Epithelial cell of prostate (primary cell): ENCODE results near the gene TMEM45B.
A peak's percentile ranks its signal among the peaks of the same experiment; 100 is the strongest.
"Not testable (repeated sequence)": the region's sequence is repeated elsewhere in the genome, so short reads cannot be mapped to it uniquely, and the experiment has no call there.

ENCODE experiments used
- DNase-seq: peaks from one replicate; pipeline ENCODE4 v3.0.0-alpha.2; 2011; ENCODE audit warnings: low read depth, low spot score
- H3K27ac ChIP-seq: fragments of 450-650 bp; 2 replicates; pipeline ENCODE4 v1.5.1; 2017; ENCODE audit warnings: mild to moderate bottlenecking

Gene TMEM45B

GRCh38 chr11:129804012-129804411 is 11.6 kb upstream of the TMEM45B start:
- DNase-seq = no peak
- H3K27ac ChIP-seq = peak overlapping the region; percentile 12

DNA sequence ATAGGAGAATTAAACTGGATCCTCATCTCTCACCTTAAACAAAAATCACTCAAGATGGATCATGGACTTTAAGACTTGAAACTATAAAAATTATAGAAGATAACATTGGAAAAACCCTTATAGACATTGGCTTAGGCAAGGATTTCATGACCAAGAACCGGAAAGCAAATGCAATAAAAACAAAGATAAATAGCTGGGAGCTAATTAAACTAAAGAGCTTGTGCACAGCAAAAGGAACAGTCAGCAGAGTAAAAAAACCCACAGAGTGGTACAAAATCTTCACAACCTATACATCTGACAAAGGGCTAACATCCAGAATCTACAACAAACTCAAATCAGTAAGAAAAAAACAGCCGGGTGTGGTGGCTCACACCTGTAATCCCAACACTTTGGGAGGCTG is 7.4 kb upstream of the TMEM45B start:
- not testable (repeated sequence) for DNase-seq, H3K27ac ChIP-seq

- no peak for DNase-seq
- no peak overlapping the region for H3K27ac ChIP-seq
These were observed 2.3 kb upstream of the TMEM45B start for GRCh38 chr11:129813231-129813791.

DNA sequence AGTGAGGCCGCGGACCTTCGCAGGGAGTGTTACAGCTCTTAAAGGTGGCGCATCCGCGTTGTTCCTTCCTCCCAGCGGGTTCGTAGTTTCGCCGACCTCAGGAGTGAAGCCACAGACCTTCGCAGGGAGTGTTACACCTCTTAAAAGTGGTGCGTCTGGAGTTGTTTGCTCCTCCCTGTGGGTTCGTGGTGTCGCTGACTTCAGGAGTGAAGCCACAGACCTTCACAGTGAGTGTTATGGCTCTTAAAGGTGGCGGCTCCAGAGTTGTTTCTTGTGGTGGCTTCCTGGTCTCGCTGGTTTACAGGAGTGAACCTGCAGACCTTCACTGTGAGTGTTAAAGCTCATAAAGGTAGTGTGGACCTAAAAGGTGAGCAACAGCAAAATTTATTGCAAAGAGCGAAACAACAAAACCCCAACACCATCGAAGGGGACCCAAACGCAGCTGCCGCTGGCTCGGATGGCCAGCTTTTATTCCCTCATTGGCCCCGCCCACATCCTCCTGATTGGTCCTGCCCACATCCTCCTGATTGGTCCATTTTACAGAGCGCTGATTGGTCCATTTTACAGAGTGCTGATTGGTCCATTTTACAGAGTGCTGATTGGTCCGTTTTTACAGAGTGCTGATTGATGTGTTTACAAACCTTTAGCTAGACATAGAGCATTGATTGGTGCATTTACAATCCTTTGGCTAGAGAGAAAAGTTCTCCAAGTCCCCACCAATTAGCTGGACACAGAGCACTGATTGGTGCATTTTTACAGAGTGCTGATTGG is 1.2 kb upstream of the TMEM45B start:
- no peak overlapping the region for H3K27ac ChIP-seq
- no peak for DNase-seq

- DNase-seq = no peak
- H3K27ac ChIP-seq = peak overlapping the region; percentile 99
These were observed 1.9 kb downstream of the TMEM45B start for GRCh38 chr11:129817534-129818051.

GRCh38 chr11:129818236-129818635 is 2.6 kb downstream of the TMEM45B start:
- peak overlapping the region; percentile 99 for H3K27ac ChIP-seq
- not testable (repeated sequence) for DNase-seq

GRCh38 chr11:129819237-129819636 is 3.6 kb downstream of the TMEM45B start:
- DNase-seq = no peak

DNA sequence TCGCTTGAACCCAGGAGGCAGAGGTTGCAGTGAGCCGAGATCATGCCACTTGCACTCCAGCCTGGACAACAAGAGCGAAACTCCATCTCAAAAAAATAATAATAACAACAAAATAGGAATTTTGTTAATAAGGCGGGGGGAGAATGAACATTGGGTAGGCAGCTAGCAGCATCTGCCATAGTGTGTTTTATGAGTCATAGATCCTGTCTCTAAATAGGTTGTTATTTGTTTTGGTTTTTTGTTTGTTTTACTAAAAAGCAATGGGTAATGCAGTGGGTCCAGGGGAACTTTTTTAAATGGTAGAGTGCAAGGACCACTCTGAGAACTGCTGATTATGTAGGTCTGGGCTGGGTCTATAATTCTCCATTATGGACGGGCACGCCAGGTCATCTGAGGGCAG is 4.6 kb downstream of the TMEM45B start:
- not testable (repeated sequence) for DNase-seq
- H3K27ac ChIP-seq = peak overlapping the region; percentile 99

More at GRCh38 chr11:129819237-129819636, 3.6 kb downstream of the TMEM45B start:
- peak overlapping the region; percentile 99 for H3K27ac ChIP-seq

DNA sequence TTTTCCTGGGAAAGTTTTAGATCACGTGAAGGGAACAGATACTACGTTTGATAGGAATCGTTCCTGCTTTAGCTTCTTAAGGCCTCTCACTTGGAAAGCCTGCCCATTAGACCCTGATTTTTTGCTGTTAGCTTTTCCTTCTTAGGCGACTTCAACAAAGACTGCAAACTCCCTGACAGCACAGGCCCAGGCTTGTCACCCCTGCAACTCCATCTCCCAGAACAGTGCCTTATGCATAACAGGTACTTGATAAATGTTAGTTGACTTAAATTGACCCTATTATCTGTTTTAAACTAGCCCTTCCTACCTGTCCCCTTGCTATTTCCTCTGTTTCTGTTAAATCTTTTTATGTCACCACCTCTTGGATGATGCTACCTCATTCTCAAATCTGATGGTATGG is 7.6 kb downstream of the TMEM45B start:
- peak overlapping the region; percentile 99 for H3K27ac ChIP-seq

DNA sequence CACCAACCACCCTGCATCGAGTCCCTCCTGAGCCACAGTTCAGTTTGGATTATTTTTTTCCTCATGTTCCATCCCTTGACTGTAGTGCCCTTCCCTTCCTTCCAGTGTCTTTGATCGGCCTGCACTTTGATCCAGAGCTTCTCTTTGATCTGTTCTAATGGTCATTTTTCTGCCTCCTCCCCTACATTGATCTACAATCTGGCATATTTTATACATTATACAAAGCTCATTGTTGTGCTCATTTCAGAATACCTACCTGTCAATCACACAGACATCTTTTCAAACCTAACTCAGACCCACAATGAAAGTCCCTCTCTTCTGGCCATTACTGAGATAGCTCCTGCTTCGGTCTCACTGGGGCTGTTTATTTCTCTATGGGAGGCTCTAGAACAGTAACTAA is 8.2 kb downstream of the TMEM45B start:
- not testable (repeated sequence) for DNase-seq
- peak overlapping the region; percentile 99 for H3K27ac ChIP-seq

More for the DNA sequence above, 7.6 kb downstream of the TMEM45B start:
- not testable (repeated sequence) for DNase-seq

- peak; percentile 93 for DNase-seq
- peak overlapping the region; percentile 99 for H3K27ac ChIP-seq
These were observed 9.7 kb downstream of the TMEM45B start for GRCh38 chr11:129825380-129825779.

GRCh38 chr11:129828301-129828836 is 12.7 kb downstream of the TMEM45B start:
- H3K27ac ChIP-seq = peak overlapping the region; percentile 99
- DNase-seq = peak; percentile 64

GRCh38 chr11:129829497-129829896 is 13.8 kb downstream of the TMEM45B start:
- peak; percentile 74 for DNase-seq
- peak overlapping the region; percentile 99 for H3K27ac ChIP-seq

- peak; percentile 26 for DNase-seq
- peak overlapping the region; percentile 99 for H3K27ac ChIP-seq
These were observed 15.6 kb downstream of the TMEM45B start for GRCh38 chr11:129831227-129831626.

GRCh38 chr11:129833260-129833659 is 17.6 kb downstream of the TMEM45B start:
- peak overlapping the region; percentile 99 for H3K27ac ChIP-seq

DNA sequence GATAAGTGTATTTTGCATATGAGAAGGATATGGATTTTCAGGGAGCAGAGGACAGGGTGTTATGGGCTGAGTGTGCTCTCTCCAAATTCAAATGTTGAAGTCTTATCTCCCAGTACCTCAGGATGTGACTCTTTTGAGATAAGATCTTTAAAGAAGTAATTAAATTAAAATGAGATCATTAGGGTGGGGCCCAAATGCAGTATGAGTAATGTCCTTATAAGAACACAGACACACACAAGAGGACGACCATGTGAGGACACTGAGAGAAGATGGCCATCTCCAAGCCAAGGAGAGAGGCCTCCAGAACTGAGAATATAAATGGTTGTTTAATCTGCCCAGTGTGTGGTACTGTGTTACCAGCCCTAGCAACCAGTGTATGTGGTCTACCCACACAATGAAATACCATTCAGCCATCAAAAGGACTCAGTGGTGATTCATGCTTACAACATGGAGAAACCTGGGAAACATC is 20.8 kb downstream of the TMEM45B start:
- peak overlapping the region; percentile 99 for H3K27ac ChIP-seq
- peak; percentile 64 for DNase-seq

More at GRCh38 chr11:129833260-129833659, 17.6 kb downstream of the TMEM45B start:
- not testable (repeated sequence) for DNase-seq

- H3K27ac ChIP-seq = peak overlapping the region; percentile 99
- no peak for DNase-seq
These were observed 21.3 kb downstream of the TMEM45B start for GRCh38 chr11:129836979-129837378.

- H3K27ac ChIP-seq = peak overlapping the region; percentile 99
These were observed 24.6 kb downstream of the TMEM45B start for GRCh38 chr11:129840236-129840635.

GRCh38 chr11:129842138-129842537 is 26.5 kb downstream of the TMEM45B start:
- H3K27ac ChIP-seq = peak overlapping the region; percentile 99
- DNase-seq = no peak

More at GRCh38 chr11:129840236-129840635, 24.6 kb downstream of the TMEM45B start:
- DNase-seq = peak; percentile 49

GRCh38 chr11:129846508-129847335 is 31.1 kb downstream of the TMEM45B start:
- peak; percentile 94 for DNase-seq
- peak overlapping the region; percentile 99 for H3K27ac ChIP-seq
